Thymus (tissue), 11 donors: Measurements from ENCODE around the gene CASTOR1. TPM values are rescaled to one million over a fixed set of nuclear protein-coding genes. Genes with fewer than 3 reads are reported as not detected.
A peak's percentile ranks its signal among the peaks of the same experiment; 100 is the strongest.

Source experiments
- DNase-seq, 9 donors: peaks; one replicate each; pipeline ENCODE4 v3.0.0-alpha.2; 2013; ENCODE audit warnings: low spot score in 9 of 9, low read depth in 6 of 9, missing footprints in 1 of 9
- H3K27ac ChIP-seq, 2 donors: one replicate each; pipeline ENCODE4 v1.5.1; 2013; ENCODE audit warnings: control low read depth in 1 of 2, low read depth in 1 of 2, low read length in 1 of 2, mild to moderate bottlenecking in 1 of 2, moderate library complexity in 1 of 2
- H3K27me3 ChIP-seq, 2 donors: one replicate each; pipeline ENCODE4 v1.5.1; 2013; ENCODE audit warnings: low read length in 1 of 2; ENCODE audit not compliant: control insufficient read depth in 2 of 2, insufficient read depth in 1 of 2
- H3K36me3 ChIP-seq, 2 donors: one replicate each; pipeline ENCODE4 v1.5.1; 2013; ENCODE audit warnings: low read length in 1 of 2, mild to moderate bottlenecking in 1 of 2, moderate library complexity in 1 of 2; ENCODE audit not compliant: control insufficient read depth in 2 of 2, insufficient read depth in 2 of 2
- H3K4me1 ChIP-seq, 2 donors: one replicate each; pipeline ENCODE4 v1.5.1; 2013; ENCODE audit warnings: low read length in 2 of 2; ENCODE audit not compliant: control insufficient read depth in 2 of 2, insufficient read depth in 2 of 2
- H3K4me3 ChIP-seq, 2 donors: one replicate each; pipeline ENCODE4 v1.5.1; 2013; ENCODE audit warnings: low read length in 2 of 2, control low read depth in 1 of 2, mild to moderate bottlenecking in 1 of 2
- H3K9me3 ChIP-seq, 2 donors: one replicate each; pipeline ENCODE4 v1.5.1; 2013; ENCODE audit warnings: low read length in 1 of 2, mild to moderate bottlenecking in 1 of 2; ENCODE audit not compliant: control insufficient read depth in 2 of 2, insufficient read depth in 1 of 2
- WGBS: extraction: QIAGEN DNeasy Blood & Tissue Kit; methylation state at CpG from one replicate; pipeline ENCODE4 v1.1.7; 2013; 5-methylcytosine and 5-hydroxymethylcytosine counted together
- polyA plus RNA-seq: library from polyadenylated mRNA; stranded (reverse); fragments of 200-250 nt; gene quantifications from one replicate; pipeline ENCODE4 v1.2.3, GENCODE V29; 2013
- total RNA-seq: library from RNA; stranded (reverse); fragments of 120-200 nt; gene quantifications from one replicate; pipeline ENCODE4 v1.2.4, GENCODE V29; 2013
- donor health status: healthy.

CASTOR1 gene
- total and polyA plus RNA-seq, 2 donors, result 12.8 to 19.6 TPM

DNA sequence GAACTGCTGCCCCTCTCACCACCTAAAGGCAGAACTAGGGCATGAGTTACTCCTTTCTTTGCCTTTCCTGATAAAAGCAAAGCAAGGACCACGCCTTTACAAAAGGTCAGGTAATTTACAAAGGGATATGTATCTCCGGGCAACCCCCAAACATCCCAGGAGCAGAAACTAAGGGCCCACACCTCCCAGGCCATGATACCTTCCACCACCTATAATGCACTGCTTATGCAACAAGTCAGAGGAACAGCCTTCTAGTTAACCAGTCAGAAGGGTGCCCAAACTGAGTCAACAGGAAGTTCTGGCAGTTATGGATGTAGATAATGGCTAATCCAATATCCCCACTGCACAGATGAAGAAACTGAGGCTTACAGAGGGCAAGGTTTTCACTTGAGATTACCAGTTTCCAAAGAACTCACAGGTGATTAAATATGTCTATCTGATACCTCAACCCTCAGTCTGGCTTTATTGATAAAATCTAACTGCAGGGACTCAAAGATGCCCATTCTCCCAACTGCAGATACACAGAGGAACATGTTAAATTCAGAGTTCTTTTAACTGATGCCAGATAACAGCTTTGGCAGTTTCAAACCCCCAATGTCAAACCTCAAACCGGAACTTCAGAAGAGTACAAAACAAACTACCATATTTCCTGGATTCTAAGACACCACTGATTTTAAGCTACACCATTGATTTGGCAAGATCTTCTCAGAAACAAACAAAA, 16.8 kb upstream of the CASTOR1 start:
- peak overlapping the region; percentile 95 to 98 for H3K27ac ChIP-seq
- H3K27me3 ChIP-seq, result no peaks in the 10 kb centered on the region
- H3K9me3 ChIP-seq, result peaks cover 0 to 4% of the 10 kb centered on the region in 2 donors
- peak in 6 of 9 donors; percentile 75 to 93 (median 80) for DNase-seq
- peaks cover 85 to 99% of the 10 kb centered on the region in 2 donors for H3K4me1 ChIP-seq
- 20% methylated on average over 3 of the region's 3 CpGs for WGBS
- H3K36me3 ChIP-seq, result peaks cover 5 to 28% of the 10 kb centered on the region in 2 donors
- H3K4me3 ChIP-seq, result peak overlapping the region; percentile 30 to 32

- DNase-seq, result peak in 5 of 9 donors; percentile 68 to 89 (median 76)
- H3K27me3 ChIP-seq, result no peaks in the 10 kb centered on the region
- H3K9me3 ChIP-seq, result peaks cover 0 to 4% of the 10 kb centered on the region in 2 donors
- H3K4me1 ChIP-seq, result peaks cover 79 to 99% of the 10 kb centered on the region in 2 donors
- H3K4me3 ChIP-seq, result peak overlapping the region; percentile 30 to 32
- peaks cover 7 to 32% of the 10 kb centered on the region in 2 donors for H3K36me3 ChIP-seq
- H3K27ac ChIP-seq, result peak overlapping the region; percentile 95 to 98
- WGBS, result 2% methylated on average over 4 of the region's 4 CpGs
Measured at GRCh38 chr22:30305519-30305905, 16.2 kb upstream of the CASTOR1 start.

- WGBS, result 53% methylated on average over 7 of the region's 7 CpGs
- peak in 1 of 9 donors; percentile 50 for DNase-seq
Measured at GRCh38 chr22:30304495-30305244, 15.4 kb upstream of the CASTOR1 start.

DNA sequence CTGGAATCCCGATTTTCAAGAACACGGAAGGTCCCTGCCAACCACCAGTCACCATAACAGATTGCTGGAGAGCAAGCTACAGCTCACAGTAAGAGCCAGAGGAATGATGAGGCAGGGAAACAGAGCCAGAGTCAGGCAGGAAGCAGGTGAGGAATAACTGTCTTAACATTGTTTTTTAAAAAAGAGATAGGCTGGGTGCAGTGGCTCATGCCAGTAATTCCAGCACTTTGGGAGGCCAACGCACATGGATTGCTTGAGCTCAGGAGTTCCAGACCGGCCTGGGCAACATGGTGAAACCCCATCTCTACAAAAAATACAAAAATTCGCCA, 13.5 kb upstream of the CASTOR1 start:
- peaks cover 20 to 54% of the 10 kb centered on the region in 2 donors for H3K36me3 ChIP-seq
- no peak for DNase-seq
- WGBS, result 54% methylated on average over 5 of the region's 5 CpGs
- H3K4me1 ChIP-seq, result peaks cover 64 to 92% of the 10 kb centered on the region in 2 donors
- peak overlapping the region; percentile 68 to 69 for H3K27ac ChIP-seq
- no peak overlapping the region for H3K4me3 ChIP-seq
- H3K27me3 ChIP-seq, result no peaks in the 10 kb centered on the region
- H3K9me3 ChIP-seq, result peaks cover 0 to 4% of the 10 kb centered on the region in 2 donors

More at GRCh38 chr22:30304495-30305244, 15.4 kb upstream of the CASTOR1 start:
- Histone ChIP-seq H3K4me1 (peaks cover 71 to 92% of the 10 kb centered on the region in 2 donors), H3K27ac (peak overlapping the region; percentile 95 to 98), H3K9me3 (peaks cover 0 to 4% of the 10 kb centered on the region in 2 donors), H3K4me3 (no peak overlapping the region), H3K27me3 (no peaks in the 10 kb centered on the region), H3K36me3 (peaks cover 10 to 38% of the 10 kb centered on the region in 2 donors)

- Histone ChIP-seq H3K27ac (peak overlapping the region; percentile 68 to 69), H3K4me3 (no peak overlapping the region), H3K36me3 (peaks cover 20 to 58% of the 10 kb centered on the region in 2 donors), H3K4me1 (peaks cover 65 to 92% of the 10 kb centered on the region in 2 donors), H3K9me3 (peaks cover 0 to 4% of the 10 kb centered on the region in 2 donors), H3K27me3 (no peaks in the 10 kb centered on the region)
- WGBS, result 36% methylated on average over 9 of the region's 9 CpGs
- DNase-seq, result peak in 1 of 9 donors; percentile 52
Measured at GRCh38 chr22:30301995-30302809, 12.9 kb upstream of the CASTOR1 start.

DNA sequence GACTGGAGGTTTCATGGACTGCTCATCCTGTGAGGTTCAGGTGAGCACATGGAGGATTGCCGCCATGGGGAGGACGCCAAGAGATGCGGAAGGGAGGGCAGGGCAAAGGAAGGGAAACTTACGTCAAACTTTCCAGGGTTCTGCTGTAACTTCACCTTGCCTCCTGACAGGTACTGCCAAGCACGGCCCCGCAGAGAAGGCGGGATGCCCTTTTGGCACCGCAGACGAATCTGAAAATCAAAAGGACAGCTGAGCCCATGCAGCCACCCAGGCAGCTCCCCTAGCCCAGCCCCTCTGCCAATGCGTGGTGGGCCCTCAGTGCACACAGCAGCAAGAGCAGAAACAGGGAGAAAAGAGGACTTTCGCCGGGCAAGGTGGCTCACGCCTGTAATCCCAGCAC, 10.0 kb upstream of the CASTOR1 start:
- no peak for DNase-seq
- WGBS, result 97% methylated on average over 13 of the region's 13 CpGs
- Histone ChIP-seq H3K36me3 (peaks cover 28 to 75% of the 10 kb centered on the region in 2 donors), H3K9me3 (peaks cover 0 to 2% of the 10 kb centered on the region in 2 donors), H3K27ac (no peak overlapping the region), H3K27me3 (no peaks in the 10 kb centered on the region), H3K4me3 (no peak overlapping the region), H3K4me1 (peaks cover 60 to 92% of the 10 kb centered on the region in 2 donors)

DNA sequence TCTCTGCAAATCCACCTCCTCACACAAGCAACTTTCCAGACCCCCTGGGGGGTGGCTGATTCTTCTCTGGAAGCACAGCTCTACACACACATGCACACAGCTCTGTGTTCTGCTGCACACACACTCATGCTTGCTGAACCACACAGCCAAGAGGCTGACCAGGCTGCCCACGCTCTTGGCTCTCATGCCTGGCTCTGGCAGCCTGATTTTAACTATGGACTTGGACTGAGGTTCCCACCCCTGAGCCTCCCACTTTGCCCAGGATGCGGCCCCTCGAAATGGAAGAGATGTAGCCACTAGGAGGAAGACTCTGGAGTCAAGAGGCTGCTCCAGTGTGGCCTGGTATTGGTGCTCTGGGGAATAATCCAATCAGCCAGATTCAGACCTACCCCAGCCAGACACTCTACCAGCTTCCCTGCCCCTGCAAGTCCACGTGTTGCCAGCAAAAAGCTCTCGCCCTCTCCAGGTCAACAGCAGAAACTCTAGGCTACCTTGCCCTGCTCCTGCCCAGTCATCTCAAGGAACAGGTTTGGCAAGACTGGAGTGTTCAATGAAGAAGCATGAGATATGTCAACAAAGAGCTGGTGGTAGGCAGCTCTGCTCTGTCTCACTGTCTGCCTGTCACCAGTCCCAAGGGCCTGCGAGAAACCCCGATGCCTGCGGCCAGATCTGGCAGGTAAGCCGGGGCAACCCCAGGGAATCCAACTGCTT, 8.8 kb upstream of the CASTOR1 start:
- Histone ChIP-seq H3K4me3 (no peak overlapping the region), H3K27me3 (no peaks in the 10 kb centered on the region), H3K36me3 (peaks cover 36 to 77% of the 10 kb centered on the region in 2 donors), H3K27ac (peak overlapping the region; percentile 54 to 64), H3K9me3 (peaks cover 0 to 2% of the 10 kb centered on the region in 2 donors), H3K4me1 (peaks cover 56 to 92% of the 10 kb centered on the region in 2 donors)
- no peak for DNase-seq
- 97% methylated on average over 9 of the region's 9 CpGs for WGBS

- peak in 4 of 9 donors; percentile 69 to 84 (median 72) for DNase-seq
- Histone ChIP-seq H3K27me3 (no peaks in the 10 kb centered on the region), H3K36me3 (peaks cover 43 to 77% of the 10 kb centered on the region in 2 donors), H3K27ac (peak overlapping the region; percentile 64 to 83), H3K4me3 (no peak overlapping the region), H3K4me1 (peaks cover 50 to 92% of the 10 kb centered on the region in 2 donors), H3K9me3 (peaks cover 0 to 2% of the 10 kb centered on the region in 2 donors)
- 57% methylated on average over 11 of the region's 11 CpGs for WGBS
Measured at GRCh38 chr22:30297276-30297990, 8.1 kb upstream of the CASTOR1 start.
